NCI-H510A treated with DMSO at 0.1 percent for 48 hours (cell line): ENCODE measurements around the gene CTNS.
"Not testable (repeated sequence)": the region's sequence is repeated elsewhere in the genome, so short reads cannot be mapped to it uniquely, and the experiment has no call there.

Experiments used
- DNase-seq: peaks from one replicate; lab custom pipeline; 2025; lab: John Stamatoyannopoulos, UW

The CTNS gene

DNA sequence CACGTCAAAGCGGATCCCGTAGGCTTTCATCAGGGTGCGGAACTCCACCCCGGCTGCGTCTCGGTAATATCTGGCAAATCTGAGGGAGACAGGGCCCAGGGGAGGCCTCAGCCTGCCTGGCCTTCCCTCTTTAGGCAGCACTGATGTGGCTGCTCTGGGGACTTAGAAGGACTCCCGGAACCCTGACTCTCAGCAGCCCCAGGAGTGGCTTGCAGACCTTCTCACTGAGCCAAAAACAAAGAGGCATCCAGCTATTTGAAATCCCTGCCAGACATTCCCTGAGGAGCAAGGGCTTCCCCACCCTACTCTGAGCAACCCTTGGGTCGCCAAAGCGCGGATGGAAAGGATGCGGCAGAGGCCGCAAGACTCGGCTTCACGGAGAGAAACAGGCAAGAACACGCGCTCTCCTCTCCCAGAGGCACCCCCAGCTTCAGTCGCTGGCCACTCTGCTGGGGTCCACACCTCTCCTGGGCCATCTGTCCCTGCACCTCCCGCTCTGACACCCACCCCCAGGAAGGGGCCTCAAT is 51.5 kb downstream of the CTNS start:
- DNase-seq = no peak

DNA sequence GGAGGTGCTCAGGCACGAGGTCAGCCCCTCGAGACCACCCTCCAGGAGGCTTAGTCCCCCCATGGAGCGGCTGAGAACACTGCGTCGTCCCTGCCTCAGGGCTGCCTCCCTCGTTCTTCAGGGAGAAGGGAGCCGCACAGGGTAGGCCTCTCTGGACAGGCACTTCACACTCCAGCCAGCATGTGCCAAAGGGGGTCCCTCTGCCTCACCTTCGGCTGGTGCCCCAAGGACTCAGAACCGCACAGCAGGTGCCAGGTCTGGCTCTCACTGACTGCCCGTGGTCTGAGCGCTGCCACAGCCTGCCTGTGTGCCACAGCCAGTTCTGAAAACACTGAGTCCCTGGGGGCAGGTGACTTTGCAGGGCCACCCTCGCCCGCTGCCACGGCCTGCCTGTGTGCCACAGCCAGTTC is 52.3 kb downstream of the CTNS start:
- DNase-seq = no peak

DNA sequence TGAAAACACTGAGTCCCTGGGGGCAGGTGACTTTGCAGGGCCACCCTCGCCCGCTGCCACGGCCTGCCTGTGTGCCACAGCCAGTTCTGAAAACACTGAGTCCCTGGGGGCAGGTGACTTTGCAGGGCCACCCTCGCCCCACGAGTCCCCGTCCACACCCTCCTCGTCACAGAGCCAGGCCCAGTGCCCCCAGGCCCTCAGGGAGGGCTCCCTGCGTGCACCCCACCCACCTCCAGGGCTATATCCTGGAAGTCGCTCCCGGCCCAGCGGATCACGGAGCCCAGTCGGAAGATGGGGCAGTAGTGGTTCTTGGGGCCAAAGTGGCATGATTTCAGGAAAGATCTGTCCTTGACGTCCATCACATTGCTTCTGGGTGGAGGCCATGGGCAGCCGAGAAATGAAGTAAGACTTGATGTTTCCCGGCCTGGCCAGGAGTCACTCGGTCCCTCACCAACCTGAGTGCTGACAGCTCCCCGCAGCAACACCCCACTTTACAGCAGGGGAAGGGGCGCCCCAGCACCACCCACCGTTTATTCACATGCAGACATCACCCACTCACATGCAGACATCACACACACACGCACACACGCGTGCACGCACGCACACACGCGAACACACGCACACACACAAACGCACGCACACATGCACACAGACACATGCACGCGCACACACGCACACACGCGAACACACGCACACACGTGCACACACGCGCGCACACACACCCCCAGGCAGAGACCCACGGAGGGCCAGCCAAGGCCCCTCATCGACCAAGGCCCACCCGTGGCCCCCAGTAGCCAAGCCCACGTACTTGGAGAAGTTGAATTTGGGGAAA is 52.9 kb downstream of the CTNS start:
- DNase-seq = no peak

DNA sequence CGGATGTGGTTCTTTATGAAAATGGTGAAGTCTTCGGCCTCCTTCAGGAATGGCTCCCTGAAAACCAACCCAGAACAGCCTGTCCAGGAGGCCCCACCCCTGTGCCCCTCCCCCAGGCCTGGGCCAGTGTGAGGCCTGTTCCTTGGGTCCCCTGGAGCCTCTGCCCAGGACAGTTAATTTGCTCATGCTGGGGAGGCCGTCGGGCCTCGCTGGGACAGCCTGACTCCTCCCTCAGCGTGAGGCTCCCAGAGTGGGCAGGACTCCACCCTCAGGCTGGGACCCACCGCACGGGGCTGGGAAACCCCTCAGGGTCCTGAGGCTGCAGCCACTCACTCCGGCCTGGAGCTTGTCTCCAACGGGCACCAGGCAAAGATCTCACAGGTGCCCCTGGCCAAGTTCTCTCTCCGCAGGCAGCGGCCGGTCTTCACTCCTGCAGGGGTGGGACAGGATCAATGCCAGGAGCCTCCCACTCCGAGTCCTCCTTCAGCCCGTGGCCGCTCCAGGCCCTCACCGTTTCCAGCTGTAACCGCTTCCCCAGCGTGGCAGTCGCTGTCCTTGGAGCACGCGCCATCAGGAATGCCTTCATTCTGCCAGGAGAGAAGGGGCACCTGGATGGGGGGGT is 53.6 kb downstream of the CTNS start:
- no peak for DNase-seq

DNA sequence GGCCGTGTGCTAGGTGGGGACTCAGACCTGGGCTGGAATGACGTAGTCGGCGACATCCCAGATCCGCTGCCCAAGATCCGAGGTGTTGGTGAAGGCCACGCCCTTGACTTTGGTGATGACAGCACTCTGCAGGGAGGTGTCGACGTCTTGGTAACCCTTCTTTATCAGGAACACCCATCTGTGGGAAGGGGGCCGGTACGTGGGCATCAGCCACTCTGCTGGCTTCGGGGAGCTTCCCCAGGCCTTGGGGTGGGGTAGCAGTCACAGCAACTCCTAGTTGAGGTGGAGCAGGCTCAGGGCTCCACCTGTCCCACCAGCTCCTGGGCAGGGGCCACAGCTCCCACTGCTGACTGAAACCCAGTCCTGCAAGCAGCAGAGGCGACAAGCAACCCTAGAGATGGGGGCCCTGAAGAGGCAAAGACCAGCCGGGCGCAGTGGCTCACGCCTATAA is 55.1 kb downstream of the CTNS start:
- DNase-seq = no peak

DNA sequence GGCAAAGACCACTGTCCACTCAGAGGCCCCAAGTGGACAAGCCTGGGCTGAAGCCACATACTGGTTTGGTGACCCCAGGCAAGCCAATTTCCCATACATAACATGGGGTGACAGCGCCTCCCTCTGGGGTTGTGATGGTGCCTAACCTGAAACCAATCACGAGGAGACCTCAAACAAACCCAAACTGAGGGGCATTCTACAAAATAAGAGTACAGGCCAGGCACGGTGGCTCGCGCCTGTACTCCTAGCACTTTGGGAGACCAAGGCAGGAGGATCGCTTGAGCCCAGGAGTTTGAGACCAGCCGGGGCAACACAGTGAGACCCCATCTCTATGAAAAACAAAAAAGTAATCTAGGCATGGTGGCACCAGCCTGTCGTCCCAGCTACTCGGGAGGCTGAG is 55.8 kb downstream of the CTNS start:
- DNase-seq = no peak

DNA sequence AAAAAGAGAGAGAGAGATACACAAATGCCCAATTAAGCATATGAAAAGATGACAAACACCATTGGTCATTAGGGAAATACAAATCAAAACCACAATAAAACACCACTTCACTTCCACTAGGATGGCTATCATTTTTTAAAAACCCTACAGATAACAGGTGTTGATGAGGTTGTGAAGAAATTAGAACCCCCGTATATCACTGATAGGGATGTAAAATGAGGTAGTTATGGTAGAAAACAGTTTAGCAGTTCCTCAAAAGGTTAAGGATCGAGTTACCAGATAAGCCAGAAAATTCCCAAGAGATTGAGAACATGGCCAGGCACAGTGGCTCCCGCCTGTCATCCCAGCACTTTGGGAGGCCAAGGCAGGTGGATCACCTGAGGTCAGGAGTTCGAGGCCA is 56.6 kb downstream of the CTNS start:
- DNase-seq = no peak

DNA sequence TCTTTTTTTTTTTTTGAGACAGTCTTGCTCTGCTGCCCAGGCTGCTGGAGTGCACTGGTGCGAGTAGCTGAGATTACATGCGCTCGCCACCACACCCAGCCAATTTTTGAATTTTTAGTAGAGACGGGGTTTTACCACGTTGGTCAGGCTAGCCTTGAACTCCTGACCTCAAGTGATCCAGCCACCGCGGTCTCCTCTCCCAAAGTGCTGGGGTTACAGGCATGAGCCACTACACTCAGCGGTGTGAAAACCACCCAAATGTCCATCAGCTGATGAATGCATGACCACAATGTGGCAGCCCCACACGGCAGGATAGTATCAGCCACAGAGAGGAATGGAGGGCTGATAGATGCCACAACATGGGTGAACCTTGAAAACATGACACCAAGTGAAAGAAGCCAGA is 57.3 kb downstream of the CTNS start:
- DNase-seq = no peak

DNA sequence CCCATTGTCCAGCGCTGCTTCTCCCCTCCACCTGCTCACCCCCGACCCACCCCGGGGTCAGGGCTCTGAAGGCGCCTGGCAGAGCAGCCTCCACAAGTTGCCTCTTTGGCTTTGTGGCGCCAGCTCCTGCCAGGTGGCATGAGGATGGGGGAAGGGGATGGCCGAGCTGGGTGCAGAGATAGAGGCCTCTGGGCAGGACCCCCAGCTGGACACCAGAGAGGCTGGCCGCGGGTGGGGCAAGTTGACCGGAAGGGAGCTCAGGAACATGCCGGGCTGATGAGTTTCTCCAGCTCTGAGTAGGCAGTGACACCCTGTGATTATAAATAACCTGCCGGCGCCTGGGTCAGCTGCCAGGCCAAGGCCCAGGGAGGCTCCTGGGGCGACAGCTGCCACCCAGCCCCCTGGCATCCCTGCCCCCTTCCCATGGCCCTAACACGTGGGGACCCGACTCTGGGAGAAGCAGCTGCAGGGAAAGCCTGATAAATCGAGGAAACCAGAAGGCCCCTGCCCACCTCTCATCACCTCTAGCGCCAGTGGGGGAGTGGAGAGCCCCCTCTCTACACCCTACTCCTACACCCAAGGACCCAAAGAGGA is 58.7 kb downstream of the CTNS start:
- no peak for DNase-seq

DNA sequence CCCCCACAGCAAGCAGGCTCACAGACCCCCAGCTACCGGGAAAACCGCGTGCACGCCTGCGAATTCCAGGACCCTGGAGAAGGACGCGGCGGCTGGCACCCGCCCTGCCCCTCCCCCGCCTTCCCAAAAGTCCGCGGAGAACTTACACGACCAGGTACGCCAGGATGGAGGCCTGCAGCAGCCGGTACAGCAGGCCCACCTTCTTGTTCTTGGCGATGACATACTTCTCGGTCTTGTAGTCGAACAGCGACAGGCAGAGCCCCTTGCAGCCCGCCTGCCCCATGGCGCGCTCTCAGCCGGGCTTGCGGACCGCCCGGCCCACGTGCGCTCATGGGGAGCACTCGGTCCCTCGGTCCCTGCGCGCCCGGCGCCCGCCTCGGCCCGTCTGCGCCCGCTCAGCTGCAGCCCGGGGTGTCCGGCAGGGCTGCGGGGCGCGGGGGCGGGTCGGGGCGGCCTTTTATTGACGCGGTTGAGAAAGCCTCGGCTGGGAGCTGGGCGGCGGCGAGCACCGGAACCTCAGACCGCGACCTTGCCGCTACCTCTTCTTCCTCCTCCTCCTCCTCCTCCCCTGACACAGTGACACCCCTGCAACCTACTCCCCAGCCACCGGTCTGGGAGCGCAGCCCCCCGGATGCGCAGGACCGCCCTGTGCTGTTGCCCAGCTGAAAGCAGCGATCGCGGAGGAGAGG is 59.3 kb downstream of the CTNS start, which contains the start of gene P2RX5:
Gene P2RX5, minus strand, starts transcription at position 433 of the 689 bp plus-strand sequence. Its CDS starts 150 bp downstream, at position 283.
- no peak for DNase-seq

DNA sequence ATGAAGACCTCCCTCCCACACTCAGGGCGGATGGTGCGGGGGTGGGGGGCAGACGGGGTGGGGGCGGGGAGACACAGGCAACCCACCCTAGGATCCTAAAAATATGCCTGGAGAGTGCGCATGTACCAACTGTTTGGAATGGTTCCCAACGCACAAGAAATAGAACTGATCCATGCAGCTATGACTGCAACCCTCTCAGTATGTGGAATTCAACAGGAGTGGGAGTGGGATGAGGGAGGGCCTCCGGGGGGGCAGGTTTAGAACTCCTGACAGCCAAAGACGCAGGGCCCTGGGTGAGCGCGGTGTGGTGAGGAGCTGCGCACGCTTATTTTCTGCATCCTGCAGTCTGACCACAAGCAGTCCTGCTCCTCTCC is 60.5 kb downstream of the CTNS start:
- no peak for DNase-seq

DNA sequence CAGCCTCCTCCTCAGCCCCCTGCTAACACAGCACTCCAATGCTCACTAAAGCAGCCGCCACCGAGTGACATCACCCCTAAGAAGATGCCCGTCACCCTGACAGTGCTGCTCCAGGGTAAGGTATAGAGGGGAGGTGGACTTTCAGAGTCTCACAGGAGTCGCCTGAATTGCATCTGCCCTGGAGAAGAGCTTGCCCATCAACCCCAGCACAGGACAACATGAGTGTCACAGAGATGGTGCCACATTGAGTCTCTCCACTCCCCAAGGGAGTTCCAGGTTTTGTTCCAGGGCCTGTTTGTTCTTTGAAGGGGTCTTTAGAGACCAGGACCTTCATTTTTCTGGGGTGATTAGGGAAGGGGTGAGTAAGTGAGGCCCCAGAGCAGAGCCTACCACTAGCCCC is 61.6 kb downstream of the CTNS start:
- no peak for DNase-seq

DNA sequence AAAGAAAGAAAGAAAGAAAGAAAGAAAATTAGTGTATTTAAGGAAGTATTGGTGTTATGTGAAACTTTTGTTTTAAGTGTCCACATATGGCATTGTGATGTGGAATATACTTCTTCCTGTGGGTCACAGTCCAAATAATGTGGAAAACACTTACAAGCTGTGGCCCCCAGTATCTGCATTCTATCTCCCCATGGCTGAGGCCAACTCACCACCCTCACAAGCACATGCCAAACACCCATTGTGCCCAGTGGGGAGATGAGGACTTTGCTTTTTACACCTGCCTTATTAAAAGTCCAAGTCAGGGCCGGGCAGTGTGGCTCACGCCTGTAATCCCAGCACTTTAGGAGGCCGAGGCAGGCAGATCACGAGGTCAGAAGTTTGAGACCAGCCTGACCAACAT is 63.4 kb downstream of the CTNS start:
- no peak for DNase-seq

DNA sequence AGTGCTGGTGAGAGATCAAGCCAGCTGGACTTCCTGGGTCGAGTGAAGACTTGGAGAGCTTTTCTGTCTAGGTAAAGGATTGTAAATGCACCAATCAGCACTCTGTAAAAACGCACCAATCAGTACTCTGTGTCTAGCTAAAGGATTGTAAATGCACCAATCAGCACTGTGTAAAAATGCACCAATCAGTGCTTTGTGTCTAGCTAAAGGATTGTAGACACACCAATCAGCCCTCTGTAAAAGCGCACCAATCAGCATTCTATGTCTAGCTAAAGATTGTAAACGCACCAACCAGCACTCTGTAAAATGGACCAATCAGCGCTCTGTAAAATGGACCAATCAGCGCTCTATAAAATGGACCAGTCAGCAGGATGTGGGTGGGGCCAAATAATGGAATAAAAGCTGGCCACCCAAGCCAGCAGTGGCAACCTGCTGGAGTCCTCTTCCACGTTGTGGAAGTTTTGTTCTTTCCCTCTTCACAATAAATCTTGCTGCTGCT is 65.5 kb downstream of the CTNS start:
- DNase-seq = not testable (repeated sequence)

DNA sequence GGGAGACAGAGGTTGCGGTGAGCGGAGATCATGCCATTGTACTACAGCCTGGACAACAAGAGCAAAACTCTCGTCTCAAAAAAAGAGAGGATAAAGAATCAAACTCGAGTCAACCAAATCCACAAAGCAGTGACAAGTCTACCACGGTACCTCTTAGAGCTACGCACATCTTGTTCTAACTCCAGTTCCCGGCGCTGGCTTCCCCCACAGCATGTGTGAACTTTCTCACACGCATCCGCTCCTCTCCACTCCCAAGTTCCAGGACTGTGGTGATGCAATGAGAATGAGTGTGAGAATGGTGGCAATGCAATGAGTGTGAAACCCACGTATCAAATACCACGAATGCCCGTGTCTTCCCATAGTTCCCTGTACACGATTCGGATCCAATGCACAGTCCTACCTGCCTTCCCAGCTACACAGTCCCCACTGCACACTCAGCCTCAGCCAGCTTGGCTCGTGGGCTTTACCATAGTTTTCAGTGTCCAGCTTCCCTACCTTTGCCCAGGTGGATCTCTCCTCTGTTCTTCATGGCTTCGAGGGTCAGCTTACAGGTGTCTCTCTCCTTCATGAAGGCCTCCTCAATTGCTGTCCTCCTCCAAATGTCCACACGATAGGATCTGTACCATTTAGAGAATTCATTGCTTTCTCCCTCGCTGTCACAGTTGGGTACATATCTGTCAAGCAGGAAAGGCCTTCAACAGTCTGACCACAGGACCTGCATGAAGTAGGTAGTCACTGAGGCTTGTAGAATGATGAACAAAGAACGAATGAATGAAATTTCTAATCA is 68.6 kb downstream of the CTNS start:
- DNase-seq = no peak

DNA sequence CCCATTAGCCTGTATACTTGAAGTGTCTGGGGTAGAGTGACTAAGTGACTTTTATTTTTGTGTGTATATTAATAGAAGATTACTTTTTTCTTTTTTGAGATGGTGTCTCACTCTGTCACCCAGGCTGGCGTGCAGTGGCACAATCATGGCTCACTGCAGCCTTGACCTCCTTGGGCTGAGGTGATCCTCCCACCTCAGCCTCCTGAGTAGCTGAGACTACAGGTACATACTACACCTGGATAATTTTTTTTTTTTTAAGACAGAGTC is 69.1 kb downstream of the CTNS start:
- not testable (repeated sequence) for DNase-seq

DNA sequence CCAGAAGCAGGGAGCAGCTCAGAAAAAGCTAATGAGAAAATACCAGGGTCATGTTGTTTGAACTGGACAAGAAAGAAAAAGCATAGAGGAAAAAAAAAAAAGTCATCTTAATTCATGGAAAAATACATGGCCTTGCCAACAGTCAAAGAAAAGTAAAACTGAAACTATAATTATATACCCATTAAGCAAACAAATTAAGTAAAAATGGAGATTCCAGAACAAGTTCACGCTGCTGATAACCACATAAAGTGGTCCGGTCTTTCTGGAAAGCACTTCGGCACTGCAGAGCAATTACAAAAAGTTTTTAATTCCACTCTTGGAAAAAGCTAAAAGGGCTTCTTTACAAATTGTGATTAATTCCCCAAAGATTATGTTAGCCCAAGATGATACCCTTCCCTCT is 71.8 kb downstream of the CTNS start:
- no peak for DNase-seq

DNA sequence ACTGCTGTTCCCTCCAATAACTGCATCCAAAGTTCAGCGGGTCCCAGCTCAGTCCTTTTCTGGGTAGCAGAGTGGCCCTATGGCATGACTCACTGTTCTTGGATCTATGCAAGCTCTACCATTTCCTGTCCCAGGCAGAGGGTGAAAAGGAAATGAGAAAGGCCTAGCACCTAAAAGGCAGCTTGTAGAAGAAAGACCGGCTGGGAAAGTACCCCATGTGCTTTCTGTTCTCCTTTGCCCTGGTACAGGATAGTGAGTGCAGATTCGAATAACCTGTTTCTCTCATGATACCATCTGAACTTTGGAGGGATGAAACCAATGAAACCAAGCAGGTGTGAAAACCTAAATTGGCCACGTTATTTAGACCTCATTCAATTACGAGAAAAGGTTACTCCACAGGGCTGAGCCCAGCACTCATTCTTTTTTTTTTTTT is 74.4 kb downstream of the CTNS start:
- DNase-seq = no peak
